Muscle of leg (tissue), 11 donors: ENCODE results near the gene CRYGN. TPM values are rescaled to one million over a fixed set of nuclear protein-coding genes. Genes with fewer than 3 reads are reported as not detected.

Experiments used
- DNase-seq: peaks from one replicate; pipeline ENCODE4 v3.0.0; 2013
- H3K27ac ChIP-seq: one replicate; pipeline ENCODE4 v1.5.1; 2013; ENCODE audit warnings: mild to moderate bottlenecking, low read length, control low read depth
- H3K27me3 ChIP-seq: one replicate; pipeline ENCODE4 v1.6.1; 2013; ENCODE audit warnings: low read length; ENCODE audit not compliant: control insufficient read depth, insufficient read depth
- H3K36me3 ChIP-seq: one replicate; pipeline ENCODE4 v1.6.1; 2013; ENCODE audit warnings: low read length; ENCODE audit not compliant: control insufficient read depth, insufficient read depth
- H3K4me1 ChIP-seq: one replicate; pipeline ENCODE4 v1.6.1; 2013; ENCODE audit warnings: low read length; ENCODE audit not compliant: control insufficient read depth, insufficient read depth
- H3K4me3 ChIP-seq: one replicate; pipeline ENCODE4 v1.5.1; 2013; ENCODE audit warnings: low read length, control low read depth
- H3K9me3 ChIP-seq: replicated peaks from 2 replicates; pipeline ENCODE4 v1.6.1; 2013; ENCODE audit warnings: low read depth, low read length; ENCODE audit not compliant: control insufficient read depth
- WGBS: methylation state at CpG from one replicate; pipeline ENCODE4 v1.1.5; 2013; ENCODE audit warnings: missing lambda C conversion rate; ENCODE audit not compliant: insufficient coverage; 5-methylcytosine and 5-hydroxymethylcytosine counted together
- polyA plus RNA-seq, 8 donors: library from polyadenylated mRNA; unstranded; fragments of 120-200 nt; gene quantifications; one replicate each; pipeline versions ENCODE4 v1.2.1 to v1.2.3, GENCODE V29; 2013; ENCODE audit warnings: inconsistent platforms in 1 of 8, low replicate concordance in 1 of 8; ENCODE audit not compliant: insufficient read length in 8 of 8, insufficient read depth in 1 of 8
- total RNA-seq: library from RNA; stranded (reverse); fragments of 120-200 nt; gene quantifications from one replicate; pipeline ENCODE4 v1.2.4, GENCODE V29; 2013

Gene CRYGN
- total and polyA plus RNA-seq, 9 donors: 0.05 to 0.41 (median 0.12) TPM; not detected in 3

- Histone ChIP-seq H3K9me3 (no peaks in the 10 kb centered on the region), H3K4me3 (no peak overlapping the region), H3K4me1 (peaks cover 42% of the 10 kb centered on the region), H3K27me3 (no peaks in the 10 kb centered on the region), H3K27ac (no peak overlapping the region), H3K36me3 (no peaks in the 10 kb centered on the region)
- 87% methylated on average over 11 of the region's 14 CpGs for WGBS
- DNase-seq: no peak
Measured at GRCh38 chr7:151432658-151433521, 7.1 kb downstream of the CRYGN start.

- no peaks in the 10 kb centered on the region for H3K9me3 ChIP-seq
- no peak overlapping the region for H3K27ac ChIP-seq
- no peak for DNase-seq
- H3K27me3 ChIP-seq: peaks cover 4% of the 10 kb centered on the region
- 90% methylated on average over 22 of the region's 25 CpGs for WGBS
- H3K36me3 ChIP-seq: no peaks in the 10 kb centered on the region
- H3K4me1 ChIP-seq: peaks cover 43% of the 10 kb centered on the region
- H3K4me3 ChIP-seq: no peak overlapping the region
Measured at GRCh38 chr7:151431768-151432311, 8.1 kb downstream of the CRYGN start.

GRCh38 chr7:151431281-151431767 lies 8.6 kb downstream of the CRYGN start:
- no peaks in the 10 kb centered on the region for H3K36me3 ChIP-seq
- 91% methylated on average over 9 of the region's 13 CpGs for WGBS
- DNase-seq: no peak

GRCh38 chr7:151430391-151431205 lies 9.3 kb downstream of the CRYGN start:
- H3K4me3 ChIP-seq: no peak overlapping the region
- 88% methylated on average over 10 of the region's 16 CpGs for WGBS
- H3K27me3 ChIP-seq: peaks cover 4% of the 10 kb centered on the region
- H3K27ac ChIP-seq: no peak overlapping the region
- H3K36me3 ChIP-seq: no peaks in the 10 kb centered on the region
- H3K4me1 ChIP-seq: peaks cover 37% of the 10 kb centered on the region
- DNase-seq: no peak
- no peaks in the 10 kb centered on the region for H3K9me3 ChIP-seq

More at GRCh38 chr7:151431281-151431767, 8.6 kb downstream of the CRYGN start:
- Histone ChIP-seq H3K4me3 (no peak overlapping the region), H3K4me1 (peaks cover 43% of the 10 kb centered on the region), H3K27ac (no peak overlapping the region), H3K27me3 (peaks cover 4% of the 10 kb centered on the region), H3K9me3 (no peaks in the 10 kb centered on the region)

- Histone ChIP-seq H3K27me3 (peaks cover 4% of the 10 kb centered on the region), H3K36me3 (no peaks in the 10 kb centered on the region), H3K27ac (no peak overlapping the region), H3K4me3 (no peak overlapping the region), H3K9me3 (no peaks in the 10 kb centered on the region), H3K4me1 (peaks cover 33% of the 10 kb centered on the region)
- 54% methylated on average over 4 of the region's 10 CpGs for WGBS
- no peak for DNase-seq
Measured at GRCh38 chr7:151429560-151430331, 10.2 kb downstream of the CRYGN start.

- 83% methylated on average over 3 of the region's 5 CpGs for WGBS
- DNase-seq: no peak
- no peaks in the 10 kb centered on the region for H3K9me3 ChIP-seq
- H3K4me3 ChIP-seq: no peak overlapping the region
- no peaks in the 10 kb centered on the region for H3K36me3 ChIP-seq
- peak overlapping the region; percentile 24 for H3K27ac ChIP-seq
- peaks cover 4% of the 10 kb centered on the region for H3K27me3 ChIP-seq
- peaks cover 33% of the 10 kb centered on the region for H3K4me1 ChIP-seq
Measured at GRCh38 chr7:151429237-151429559, 10.7 kb downstream of the CRYGN start.

GRCh38 chr7:151428378-151429236 lies 11.3 kb downstream of the CRYGN start:
- Histone ChIP-seq H3K27me3 (peaks cover 4% of the 10 kb centered on the region), H3K27ac (peak overlapping the region; percentile 24), H3K36me3 (no peaks in the 10 kb centered on the region), H3K4me3 (no peak overlapping the region), H3K9me3 (no peaks in the 10 kb centered on the region), H3K4me1 (peaks cover 33% of the 10 kb centered on the region)
- WGBS: 48% methylated on average over 6 of the region's 13 CpGs
- DNase-seq: peak; percentile 62

- DNase-seq: no peak
- H3K4me3 ChIP-seq: no peak overlapping the region
- 93% methylated on average over 2 of the region's 10 CpGs for WGBS
- no peaks in the 10 kb centered on the region for H3K36me3 ChIP-seq
- no peak overlapping the region for H3K27ac ChIP-seq
- H3K27me3 ChIP-seq: peaks cover 4% of the 10 kb centered on the region
- no peaks in the 10 kb centered on the region for H3K9me3 ChIP-seq
- H3K4me1 ChIP-seq: peaks cover 33% of the 10 kb centered on the region
Measured at GRCh38 chr7:151427705-151428377, 12.1 kb downstream of the CRYGN start.
